NOMO-1 (cell line): Measurements from ENCODE around the gene NAA25.
"Not testable (repeated sequence)": the region's sequence is repeated elsewhere in the genome, so short reads cannot be mapped to it uniquely, and the experiment has no call there.

Experiments used
- DNase-seq, 2 experiments: peaks; one replicate each; lab custom pipeline; 2025; ENCODE audit not compliant: unreplicated experiment in 2 of 2; lab: John Stamatoyannopoulos, UW

The NAA25 gene

DNA sequence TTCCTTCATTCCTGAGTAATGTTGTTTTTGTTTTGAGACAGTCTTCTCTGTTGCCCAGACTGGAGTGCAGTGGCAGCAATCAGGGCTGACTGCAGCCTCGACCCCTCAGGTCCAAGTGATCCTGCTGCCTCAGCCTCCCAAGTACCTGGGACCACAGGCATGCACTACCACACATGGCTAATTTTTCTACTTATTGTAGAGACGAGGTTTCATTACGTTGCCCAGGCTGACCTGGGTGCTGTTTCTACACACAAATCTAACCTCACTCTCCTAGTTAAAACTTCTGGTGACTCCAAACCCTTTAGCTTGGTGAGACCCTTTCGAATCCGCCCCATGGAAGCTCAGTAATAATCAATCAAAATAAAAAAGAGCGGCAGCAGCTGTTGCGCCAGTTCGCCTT lies 96.9 kb downstream of the NAA25 start:
- no peak for DNase-seq

- DNase-seq = no peak
These were observed 97.9 kb downstream of the NAA25 start for GRCh38 chr12:112010415-112011344.

DNA sequence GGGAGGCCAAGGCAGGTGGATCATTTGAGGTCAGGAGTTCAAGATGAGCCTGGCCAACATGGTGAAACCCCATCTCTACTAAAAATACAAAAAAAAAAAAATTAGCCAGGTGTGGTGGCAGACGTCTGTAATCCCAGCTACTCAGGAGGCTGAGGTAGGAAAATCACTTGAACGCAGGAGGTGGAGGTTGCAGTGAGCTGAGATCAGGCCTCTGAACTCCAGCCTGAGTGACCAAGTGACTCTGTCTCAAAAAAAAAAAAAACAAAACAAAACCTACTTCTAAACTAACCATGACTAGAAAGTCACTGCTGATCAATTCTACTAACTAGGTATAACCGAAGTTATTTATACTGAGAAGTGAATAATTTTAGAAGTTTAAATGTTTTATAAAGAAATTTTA lies 99.0 kb downstream of the NAA25 start:
- not testable (repeated sequence) for DNase-seq

- no peak for DNase-seq
These were observed 99.7 kb downstream of the NAA25 start for GRCh38 chr12:112008918-112009317.

GRCh38 chr12:112007945-112008344 lies 100.6 kb downstream of the NAA25 start:
- no peak for DNase-seq

DNA sequence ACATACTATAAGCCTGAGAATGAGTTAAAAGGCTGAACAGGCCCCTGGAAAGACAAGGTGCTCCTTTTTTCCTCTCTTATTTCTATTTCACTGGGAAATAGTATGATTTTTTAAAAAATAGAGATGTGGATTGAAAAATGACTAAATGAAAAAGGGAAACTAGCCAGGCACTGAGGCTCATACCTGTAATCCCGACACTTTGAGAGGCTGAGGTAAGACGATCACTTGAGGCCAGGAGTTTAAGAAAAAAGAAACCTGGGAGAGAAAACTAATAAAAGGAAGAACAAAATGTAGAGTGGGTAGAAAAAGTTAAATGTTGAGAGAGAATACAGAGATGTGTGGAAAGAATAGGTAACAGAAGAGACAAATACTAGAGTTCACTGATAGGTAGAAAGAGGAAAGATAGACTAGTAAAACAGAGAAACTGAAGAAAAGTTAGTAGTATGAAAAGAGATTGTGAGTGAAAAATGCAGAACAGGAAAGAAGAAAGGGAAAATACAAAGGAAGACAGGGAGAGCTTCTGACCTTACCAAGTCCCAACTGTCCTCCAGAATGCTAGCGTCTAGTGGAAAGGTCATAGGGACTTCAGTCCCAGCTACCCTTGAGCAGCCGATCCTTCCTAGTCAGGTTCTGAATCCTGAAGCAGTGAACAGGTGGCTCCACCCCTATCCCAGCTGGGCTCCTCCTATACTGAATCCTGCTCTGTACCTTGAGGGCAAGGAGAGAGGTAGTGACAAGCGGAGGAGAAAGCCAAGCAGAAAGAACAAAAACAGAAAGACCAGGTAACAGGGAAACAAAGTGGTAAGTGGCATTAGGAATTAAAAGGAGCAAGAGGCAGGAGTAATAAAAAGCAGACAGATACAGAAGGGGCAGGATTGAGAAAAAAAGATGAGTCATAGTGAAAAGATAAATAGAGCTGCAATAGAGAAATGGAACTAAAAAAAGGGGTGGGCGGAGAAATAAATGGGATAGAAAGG lies 102.9 kb downstream of the NAA25 start:
- peak in 1 of 2 experiments; percentile 42 for DNase-seq

GRCh38 chr12:112004041-112004440 lies 104.5 kb downstream of the NAA25 start:
- DNase-seq = no peak

DNA sequence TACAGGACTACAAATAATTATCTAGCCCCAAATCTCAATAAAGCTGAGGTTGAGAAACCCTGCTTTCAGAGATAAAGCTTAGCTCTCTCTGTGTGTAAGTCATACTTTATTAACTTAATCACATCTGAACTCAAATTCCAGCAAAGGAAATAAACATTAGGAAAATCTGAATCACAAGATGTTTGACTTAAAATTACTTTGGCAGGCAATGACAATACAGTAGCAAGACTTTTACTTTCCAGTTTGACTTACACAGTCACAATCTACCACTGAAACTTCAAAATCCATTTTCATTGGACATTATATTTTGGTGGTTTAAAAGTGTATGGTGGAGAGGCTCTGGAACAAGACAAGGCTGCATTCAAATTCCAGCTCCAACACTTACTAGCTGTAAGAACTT lies 107.0 kb downstream of the NAA25 start:
- no peak for DNase-seq

GRCh38 chr12:112000820-112001219 lies 107.8 kb downstream of the NAA25 start:
- no peak for DNase-seq

DNA sequence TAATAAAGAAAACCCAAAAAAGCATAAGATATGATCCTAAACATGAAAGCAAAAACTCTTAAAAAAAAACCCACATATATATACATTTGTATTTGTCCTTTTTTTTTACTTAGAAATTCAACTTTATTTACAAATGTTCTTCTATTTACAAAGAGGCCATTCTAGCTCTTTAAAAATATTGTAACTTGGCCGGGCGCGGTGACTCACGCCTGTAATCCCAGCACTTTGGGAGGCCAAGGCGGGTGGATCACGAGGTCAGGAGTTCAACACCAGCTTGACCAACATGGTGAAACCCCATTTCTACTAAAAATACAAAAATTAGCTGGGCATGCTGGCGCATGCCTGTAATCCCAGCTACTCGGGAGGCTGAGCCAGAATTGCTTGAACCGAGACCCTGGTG lies 109.5 kb downstream of the NAA25 start:
- not testable (repeated sequence) for DNase-seq

- no peak for DNase-seq
These were observed 110.6 kb downstream of the NAA25 start for GRCh38 chr12:111998015-111998414.

DNA sequence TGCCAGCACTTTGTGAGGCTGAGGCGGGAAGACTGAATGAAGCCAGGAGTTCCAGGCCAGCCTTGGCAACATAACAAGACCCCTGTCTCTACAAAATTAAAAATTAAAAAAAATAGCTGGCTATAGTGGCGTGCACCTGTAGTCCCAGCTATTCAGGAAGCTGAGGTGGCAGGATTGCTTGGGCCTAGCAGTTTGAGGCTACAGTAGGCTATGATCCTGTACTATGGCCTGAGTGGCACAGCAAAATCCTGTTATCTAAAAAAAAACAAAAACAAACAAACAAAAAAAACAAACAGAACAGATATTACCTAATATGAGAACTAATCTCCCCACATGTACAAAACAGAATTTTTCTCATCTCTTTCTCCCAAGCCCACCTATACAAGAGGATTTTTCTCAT lies 111.3 kb downstream of the NAA25 start:
- no peak for DNase-seq

- DNase-seq = no peak
These were observed 112.7 kb downstream of the NAA25 start for GRCh38 chr12:111995782-111996480.

- DNase-seq = peak; percentile 73 to 88
These were observed 114.1 kb downstream of the NAA25 start for GRCh38 chr12:111994211-111995111.

- no peak for DNase-seq
These were observed 115.1 kb downstream of the NAA25 start for GRCh38 chr12:111993292-111994150.

DNA sequence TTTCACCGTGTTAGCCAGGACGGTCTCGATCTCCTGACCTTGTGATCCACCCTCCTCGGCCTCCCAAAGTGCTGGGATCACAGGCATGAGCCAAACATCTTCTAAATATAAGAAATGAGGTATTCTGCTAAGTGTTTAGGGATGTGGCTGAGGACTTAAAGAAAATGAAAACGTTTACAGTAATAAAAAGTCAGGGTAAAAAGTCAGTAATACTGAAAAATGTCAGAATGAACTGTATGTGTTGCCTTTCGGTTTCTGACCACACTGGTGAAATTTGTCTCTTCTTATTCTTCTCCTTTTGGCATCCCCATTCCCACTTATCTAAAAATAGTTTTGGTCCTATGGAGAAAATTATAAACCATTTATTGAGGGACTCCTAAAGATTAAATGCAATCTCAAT lies 116.1 kb downstream of the NAA25 start:
- no peak for DNase-seq

DNA sequence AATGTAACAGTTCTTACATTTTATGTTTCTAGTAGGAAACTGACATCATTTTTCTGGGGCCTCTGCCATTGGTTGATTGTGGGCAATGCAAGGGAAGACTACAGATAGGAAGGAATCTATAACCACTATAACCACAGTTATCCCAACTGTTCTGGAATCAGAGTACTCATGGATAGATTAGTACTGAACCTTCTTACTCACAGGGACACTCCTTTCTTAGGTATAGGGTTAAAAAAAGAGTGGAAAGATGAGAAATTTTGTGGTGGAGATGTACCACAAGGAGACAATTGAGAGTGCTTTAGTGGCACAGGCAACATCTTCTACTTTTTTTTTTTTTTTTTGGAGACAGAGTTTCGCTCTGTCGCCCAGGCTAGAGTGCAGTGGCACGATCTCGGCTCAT lies 116.6 kb downstream of the NAA25 start:
- no peak for DNase-seq

GRCh38 chr12:111991535-111991934 lies 117.0 kb downstream of the NAA25 start:
- no peak for DNase-seq

GRCh38 chr12:111984820-111985219 lies 123.8 kb downstream of the NAA25 start:
- no peak for DNase-seq
